ENCODE data around the gene FGD2.

The FGD2 gene

GRCh38 chr6:37062424-37062823, 57.0 kb downstream of the FGD2 start:
- no peak for DNase-seq

- no peak for DNase-seq
Measured at GRCh38 chr6:37068356-37069270, 63.2 kb downstream of the FGD2 start.

GRCh38 chr6:37069639-37070038, 64.2 kb downstream of the FGD2 start:
- no peak for DNase-seq

- peak in 1 of 5 donors; percentile 62 for DNase-seq
Measured at GRCh38 chr6:37072526-37072925, 67.1 kb downstream of the FGD2 start.

- DNase-seq = no peak
Measured at GRCh38 chr6:37074053-37074827, 68.8 kb downstream of the FGD2 start.

GRCh38 chr6:37077191-37077904, 71.9 kb downstream of the FGD2 start:
- no peak for DNase-seq

- DNase-seq = no peak
Measured at GRCh38 chr6:37077905-37078296, 72.4 kb downstream of the FGD2 start.
